ENCODE results near the gene RSRC1. TPM values are rescaled to one million over a fixed set of nuclear protein-coding genes. Genes with fewer than 3 reads are reported as not detected.

Gene RSRC1
- total and polyA plus RNA-seq, 2 of the 8 experiments (the other 6 are each of a cell fraction or from before 2014, with no cell fraction given): 2.0 to 27.9 TPM

GRCh38 chr3:158539414-158540014 lies 429.6 kb downstream of the RSRC1 start:
- 42% methylated on average over 3 of the region's 3 CpGs; no CpG with 5 or more reads in 1 of the 2 experiments for WGBS, 2 experiments (ENCODE audit: extremely low coverage in 1 of 2, insufficient coverage in 1 of 2, insufficient read length in 1 of 2, insufficient replicate concordance in 2 of 2, low coverage in 1 of 2, low lambda C conversion rate in 2 of 2, missing lambda C conversion rate in 1 of 2)
- H3K36me3 ChIP-seq (ENCODE audit: control insufficient read depth in 2 of 4, insufficient read depth in 4 of 4, low read length in 3 of 4): no peaks in the 10 kb centered on the region
- no peak overlapping the region for H3K4me2 ChIP-seq (ENCODE audit: insufficient read depth in 1 of 2, low read depth in 2 of 2, low read length in 2 of 2)
- no peak overlapping the region for H2BK15ac ChIP-seq (ENCODE audit: low read length)
- H3K79me2 ChIP-seq (ENCODE audit: control insufficient read depth in 1 of 2, insufficient read depth in 2 of 2, low read length in 2 of 2): no peaks in the 10 kb centered on the region
- CTCF ChIA-PET (ENCODE audit: partially characterized antibody): interaction anchor here (0.5 to 2.6 kb wide), 16 partner anchors 8 to 250 kb away, joined by 3 to 15 read pairs (median 6); partner anchors contain the start of genes GFM1 and MLF1
- no peaks in the 10 kb centered on the region for H3K9me3 ChIP-seq (ENCODE audit: insufficient read depth in 2 of 2, low read depth in 1 of 2, low read length in 1 of 2)
- no peak overlapping the region for H4K5ac ChIP-seq (ENCODE audit: insufficient read length, low read depth, low read length)
- no peaks in the 10 kb centered on the region for H3K27me3 ChIP-seq (replicated peaks in 1 of 4; ENCODE audit: control insufficient read depth in 3 of 4, extremely low read depth in 1 of 4, insufficient read depth in 3 of 4, low read length in 3 of 4)
- H2BK120ac ChIP-seq (replicated peaks; ENCODE audit: low read depth, low read length): no peak overlapping the region
- H3K18ac ChIP-seq (ENCODE audit: extremely low read depth, low read length): no peak overlapping the region
- no peak overlapping the region for H2BK12ac ChIP-seq (ENCODE audit: low read depth, low read length)
- H3K4me3 ChIP-seq (ENCODE audit: extremely low read depth in 1 of 4, insufficient read depth in 2 of 4, low read depth in 3 of 4, low read length in 4 of 4): no peak overlapping the region
- no peak overlapping the region for H3K14ac ChIP-seq (ENCODE audit: insufficient read length)
- TF ChIP-seq TAF7 (optimal IDR thresholded peaks at IDR 0.05; ENCODE audit: borderline replicate concordance, low read depth, low read length): no peak
- peak; percentile 51 to 53 for TF ChIP-seq RAD21 (IDR thresholded peaks at IDR 0.05 in 1 of 2, conservative IDR thresholded peaks at IDR 0.05 in 1 of 2; ENCODE audit: low read depth in 2 of 2, low read length in 2 of 2)
- peak; percentile 79; the same call in 1 of the 2 replicates for TF ChIP-seq YY1 (IDR thresholded peaks at IDR 0.05; ENCODE audit: low read depth, low read length)
- TF ChIP-seq, protein P1, sequence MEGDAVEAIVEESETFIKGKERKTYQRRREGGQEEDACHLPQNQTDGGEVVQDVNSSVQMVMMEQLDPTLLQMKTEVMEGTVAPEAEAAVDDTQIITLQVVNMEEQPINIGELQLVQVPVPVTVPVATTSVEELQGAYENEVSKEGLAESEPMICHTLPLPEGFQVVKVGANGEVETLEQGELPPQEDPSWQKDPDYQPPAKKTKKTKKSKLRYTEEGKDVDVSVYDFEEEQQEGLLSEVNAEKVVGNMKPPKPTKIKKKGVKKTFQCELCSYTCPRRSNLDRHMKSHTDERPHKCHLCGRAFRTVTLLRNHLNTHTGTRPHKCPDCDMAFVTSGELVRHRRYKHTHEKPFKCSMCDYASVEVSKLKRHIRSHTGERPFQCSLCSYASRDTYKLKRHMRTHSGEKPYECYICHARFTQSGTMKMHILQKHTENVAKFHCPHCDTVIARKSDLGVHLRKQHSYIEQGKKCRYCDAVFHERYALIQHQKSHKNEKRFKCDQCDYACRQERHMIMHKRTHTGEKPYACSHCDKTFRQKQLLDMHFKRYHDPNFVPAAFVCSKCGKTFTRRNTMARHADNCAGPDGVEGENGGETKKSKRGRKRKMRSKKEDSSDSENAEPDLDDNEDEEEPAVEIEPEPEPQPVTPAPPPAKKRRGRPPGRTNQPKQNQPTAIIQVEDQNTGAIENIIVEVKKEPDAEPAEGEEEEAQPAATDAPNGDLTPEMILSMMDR (IDR thresholded peaks at IDR 0.05; ENCODE audit: control extremely low read depth in 1 of 3, insufficient read depth in 1 of 3, low read depth in 1 of 3, low read length in 3 of 3): peak in 2 of 3 experiments; percentile 34 to 46; a peak in 2 of 4 replicates
- no peak for TF ChIP-seq CBX8 (IDR thresholded peaks at IDR 0.05; ENCODE audit: borderline replicate concordance, low read depth, low read length)
- no peak overlapping the region for H3K4ac ChIP-seq (replicated peaks; ENCODE audit: insufficient read length, low read depth, low read length)
- no peak overlapping the region for H4K8ac ChIP-seq (ENCODE audit: extremely low read depth, insufficient read depth, low read length)
- H2BK20ac ChIP-seq (ENCODE audit: low read length): no peak overlapping the region
- FAIRE-seq (no peak), DNase-seq (ENCODE audit: low read depth in 1 of 2, low spot score in 2 of 2) (no peak)
- no peak overlapping the region for H4K91ac ChIP-seq (replicated peaks; ENCODE audit: insufficient read length, low read length)
- H2BK5ac ChIP-seq (ENCODE audit: low read depth, low read length): no peak overlapping the region
- H3K23ac ChIP-seq (ENCODE audit: insufficient read length): no peak overlapping the region
- no peaks in the 10 kb centered on the region for H4K20me1 ChIP-seq (replicated peaks in 1 of 2; ENCODE audit: control insufficient read depth in 1 of 2, insufficient read depth in 2 of 2, low read length in 2 of 2)
- no peak overlapping the region for H3K27ac ChIP-seq (ENCODE audit: low read depth, low read length)
- no peaks in the 10 kb centered on the region for H3K4me1 ChIP-seq (replicated peaks in 1 of 4; ENCODE audit: control insufficient read depth in 3 of 4, insufficient read depth in 4 of 4, low read length in 3 of 4)
- no peak overlapping the region for H3K9ac ChIP-seq (replicated peaks in 1 of 4; ENCODE audit: extremely low read depth in 1 of 4, low read depth in 3 of 4, low read length in 3 of 4)
- no peak overlapping the region for H2AK5ac ChIP-seq (ENCODE audit: low read depth, low read length)
- POLR2A ChIA-PET (ENCODE audit: partially characterized antibody): no interaction called here
- H2AFZ ChIP-seq (ENCODE audit: low read length): peak overlapping the region; percentile 49; the same call in 1 of the 2 replicates
- no peaks in the 10 kb centered on the region for H3K79me1 ChIP-seq (ENCODE audit: low read depth, low read length)
- H3K23me2 ChIP-seq (ENCODE audit: low read depth, low read length): no peaks in the 10 kb centered on the region
- no peak overlapping the region for H3K56ac ChIP-seq (replicated peaks; ENCODE audit: insufficient read length, low read depth, low read length)

All from H1 (cell line).